ENCODE data around the gene CLCN7. TPM values are rescaled to one million over a fixed set of nuclear protein-coding genes. Genes with fewer than 3 reads are reported as not detected.

The CLCN7 gene
- total RNA-seq, 1 experiment from 2014 or later = 32.2 TPM

- peaks cover 40% of the 10 kb centered on the region for H3K36me3 ChIP-seq
- H3K4me1 ChIP-seq = no peaks in the 10 kb centered on the region
- H3K4me3 ChIP-seq = no peak overlapping the region
- H3K27ac ChIP-seq = no peak overlapping the region
- no peak for DNase-seq
- H3K9me3 ChIP-seq (replicated peaks) = no peaks in the 10 kb centered on the region
- H3K27me3 ChIP-seq = no peaks in the 10 kb centered on the region
These were observed 31.8 kb upstream of the CLCN7 start for GRCh38 chr16:1506494-1507213.

GRCh38 chr16:1505912-1506311, 31.1 kb upstream of the CLCN7 start:
- no peak overlapping the region for H3K4me3 ChIP-seq
- no peaks in the 10 kb centered on the region for H3K27me3 ChIP-seq
- H3K27ac ChIP-seq = no peak overlapping the region
- no peaks in the 10 kb centered on the region for H3K4me1 ChIP-seq
- H3K9me3 ChIP-seq (replicated peaks) = no peaks in the 10 kb centered on the region
- peaks cover 48% of the 10 kb centered on the region for H3K36me3 ChIP-seq
- no peak for DNase-seq

DNA sequence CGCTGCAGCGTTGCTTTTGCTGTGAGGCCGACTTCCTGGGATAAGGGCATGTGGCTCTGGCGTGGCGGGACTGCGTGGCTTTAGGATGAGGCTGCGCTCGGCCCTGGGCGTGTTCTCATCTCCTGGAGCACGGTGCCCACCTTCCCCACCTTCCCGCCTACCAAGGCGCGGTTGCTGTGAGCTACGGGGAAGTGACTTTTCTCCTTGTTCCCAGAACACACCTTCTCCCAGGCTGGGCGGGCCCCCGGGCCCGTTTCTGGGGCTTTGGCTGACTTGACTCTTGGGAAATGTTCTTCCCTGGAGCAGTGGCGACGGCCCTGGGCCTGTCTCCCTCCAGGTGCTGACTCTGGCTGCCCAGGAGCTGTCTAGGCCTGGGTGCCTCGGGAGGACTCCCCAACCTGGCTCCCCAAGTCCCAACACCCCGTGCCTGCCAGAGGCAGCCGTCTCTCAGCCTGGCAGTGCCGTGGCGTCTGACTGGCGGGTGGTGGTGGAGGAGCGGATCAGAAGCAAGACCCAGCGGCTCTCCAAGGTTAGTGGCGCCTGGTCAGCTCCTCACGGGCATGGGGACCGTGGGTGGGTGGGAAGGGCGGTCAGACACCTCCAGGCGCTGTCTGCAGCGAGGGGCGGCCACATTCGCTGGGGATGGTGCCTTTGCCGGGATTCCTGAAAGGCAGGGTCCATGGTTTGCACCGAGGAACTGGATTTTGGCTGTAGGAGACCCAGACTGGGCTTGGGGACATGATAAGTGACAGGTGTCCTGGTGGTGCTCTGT, 30.4 kb upstream of the CLCN7 start:
- Histone ChIP-seq H3K4me3 (no peak overlapping the region), H3K27me3 (no peaks in the 10 kb centered on the region), H3K36me3 (peaks cover 49% of the 10 kb centered on the region), H3K9me3 (replicated peaks) (no peaks in the 10 kb centered on the region), H3K27ac (no peak overlapping the region), H3K4me1 (no peaks in the 10 kb centered on the region)
- no peak for DNase-seq

GRCh38 chr16:1503110-1503955, 28.5 kb upstream of the CLCN7 start:
- H3K4me3 ChIP-seq = no peak overlapping the region
- no peak for DNase-seq
- peaks cover 49% of the 10 kb centered on the region for H3K36me3 ChIP-seq
- no peaks in the 10 kb centered on the region for H3K27me3 ChIP-seq
- no peaks in the 10 kb centered on the region for H3K9me3 ChIP-seq (replicated peaks)
- H3K27ac ChIP-seq = no peak overlapping the region
- H3K4me1 ChIP-seq = no peaks in the 10 kb centered on the region

GRCh38 chr16:1502092-1503004, 27.5 kb upstream of the CLCN7 start:
- H3K4me1 ChIP-seq = no peaks in the 10 kb centered on the region
- H3K36me3 ChIP-seq = peaks cover 50% of the 10 kb centered on the region
- no peak for DNase-seq
- H3K27ac ChIP-seq = no peak overlapping the region
- no peaks in the 10 kb centered on the region for H3K9me3 ChIP-seq (replicated peaks)
- H3K27me3 ChIP-seq = no peaks in the 10 kb centered on the region
- no peak overlapping the region for H3K4me3 ChIP-seq

DNA sequence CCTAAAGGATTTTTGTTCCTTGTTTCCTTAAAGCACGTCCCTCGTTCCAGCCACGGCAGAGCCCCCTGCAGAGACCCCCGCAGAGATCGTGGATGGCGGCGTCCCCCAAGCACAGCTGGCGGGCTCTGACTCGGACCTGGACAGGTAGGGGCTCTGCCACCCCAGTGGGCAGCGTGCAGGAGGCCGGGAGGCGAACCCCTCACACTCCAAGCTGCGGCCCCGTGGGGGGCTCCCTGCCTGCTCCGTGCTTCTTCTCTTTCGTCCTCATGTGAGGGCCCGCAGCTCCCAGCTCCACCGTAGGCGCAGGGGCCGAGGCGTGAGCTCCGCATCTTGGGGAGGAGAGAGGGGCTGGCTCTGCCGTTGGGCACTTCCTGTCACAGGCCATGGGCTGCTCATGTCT, 26.8 kb upstream of the CLCN7 start:
- no peak overlapping the region for H3K4me3 ChIP-seq
- peaks cover 52% of the 10 kb centered on the region for H3K36me3 ChIP-seq
- no peaks in the 10 kb centered on the region for H3K27me3 ChIP-seq
- H3K9me3 ChIP-seq (replicated peaks) = no peaks in the 10 kb centered on the region
- no peak for DNase-seq
- no peak overlapping the region for H3K27ac ChIP-seq
- H3K4me1 ChIP-seq = no peaks in the 10 kb centered on the region

- no peak overlapping the region for H3K27ac ChIP-seq
- no peak for DNase-seq
- H3K36me3 ChIP-seq = peaks cover 57% of the 10 kb centered on the region
- no peaks in the 10 kb centered on the region for H3K27me3 ChIP-seq
- no peak overlapping the region for H3K4me3 ChIP-seq
- no peaks in the 10 kb centered on the region for H3K9me3 ChIP-seq (replicated peaks)
- H3K4me1 ChIP-seq = peaks cover 4% of the 10 kb centered on the region; the same call in 1 of the 2 replicates
These were observed 25.8 kb upstream of the CLCN7 start for GRCh38 chr16:1500465-1501150.

DNA sequence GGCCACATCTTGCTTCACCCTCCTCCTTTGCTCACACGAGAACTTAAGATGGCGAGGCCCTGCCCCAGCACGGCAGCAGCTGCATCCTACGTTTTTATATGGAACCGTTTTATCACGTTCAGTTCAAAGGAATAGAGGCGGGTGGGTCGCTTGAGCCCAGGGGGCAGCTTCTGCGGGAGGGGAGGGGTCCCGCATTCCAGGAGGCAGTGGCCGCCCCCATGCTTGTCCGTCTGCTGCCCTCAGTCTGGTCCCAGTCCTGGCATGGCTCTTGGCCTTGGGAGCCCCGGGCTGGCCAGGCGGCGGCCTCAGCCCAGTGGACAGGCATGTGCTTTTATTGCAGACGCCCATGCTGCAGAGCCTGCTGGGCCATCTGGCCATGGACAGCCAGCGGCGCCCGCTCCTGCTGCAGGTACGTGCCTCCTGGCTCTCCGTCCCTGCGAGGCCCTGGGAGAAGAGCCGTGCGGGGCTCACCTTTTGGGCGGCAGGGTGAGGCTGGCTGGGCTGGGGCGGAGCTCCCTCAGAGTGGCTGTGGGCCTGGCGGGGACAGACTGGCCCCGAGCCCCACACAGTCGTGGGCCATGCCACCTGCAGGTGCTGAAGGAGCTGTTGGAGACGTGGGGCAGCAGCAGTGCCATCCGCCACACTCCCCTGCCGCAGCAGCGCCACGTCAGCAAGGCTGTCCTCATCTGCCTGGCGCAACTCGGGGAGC, 25.1 kb upstream of the CLCN7 start:
- H3K27me3 ChIP-seq = no peaks in the 10 kb centered on the region
- peaks cover 8% of the 10 kb centered on the region; the same call in 1 of the 2 replicates for H3K4me1 ChIP-seq
- no peaks in the 10 kb centered on the region for H3K9me3 ChIP-seq (replicated peaks)
- H3K27ac ChIP-seq = no peak overlapping the region
- H3K36me3 ChIP-seq = peaks cover 56% of the 10 kb centered on the region
- no peak overlapping the region for H3K4me3 ChIP-seq
- DNase-seq = no peak

- peaks cover 53% of the 10 kb centered on the region for H3K36me3 ChIP-seq
- H3K4me3 ChIP-seq = no peak overlapping the region
- no peak overlapping the region for H3K27ac ChIP-seq
- H3K27me3 ChIP-seq = no peaks in the 10 kb centered on the region
- DNase-seq = no peak
- H3K9me3 ChIP-seq (replicated peaks) = no peaks in the 10 kb centered on the region
- peaks cover 13% of the 10 kb centered on the region; the same call in 1 of the 2 replicates for H3K4me1 ChIP-seq
These were observed 24.3 kb upstream of the CLCN7 start for GRCh38 chr16:1498899-1499676.

- H3K4me3 ChIP-seq = no peak overlapping the region
- peaks cover 13% of the 10 kb centered on the region; the same call in 1 of the 2 replicates for H3K4me1 ChIP-seq
- no peaks in the 10 kb centered on the region for H3K27me3 ChIP-seq
- no peak overlapping the region for H3K27ac ChIP-seq
- H3K36me3 ChIP-seq = peaks cover 38% of the 10 kb centered on the region
- no peak for DNase-seq
- H3K9me3 ChIP-seq (replicated peaks) = no peaks in the 10 kb centered on the region
These were observed 22.3 kb upstream of the CLCN7 start for GRCh38 chr16:1497014-1497598.

DNA sequence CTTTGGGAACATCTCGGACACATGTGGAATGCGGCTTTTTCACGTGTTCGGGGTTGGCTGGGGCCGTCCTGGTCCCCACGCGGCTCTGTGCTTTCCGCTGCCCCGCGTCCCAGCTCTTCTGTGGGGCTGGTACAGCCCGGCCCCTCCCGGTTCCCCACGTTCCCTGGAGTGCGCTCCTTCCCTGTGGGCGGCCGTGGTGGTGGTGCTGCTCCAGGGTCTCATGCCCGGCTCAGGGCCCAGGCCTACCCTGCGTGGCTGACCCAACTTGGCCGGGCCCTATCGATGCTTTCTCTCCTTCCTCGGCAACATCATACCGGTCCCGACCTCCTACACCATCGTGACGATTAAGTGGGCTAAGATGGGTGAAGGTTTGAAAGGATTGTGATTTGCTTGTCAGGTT, 21.6 kb upstream of the CLCN7 start:
- no peak for DNase-seq
- peaks cover 13% of the 10 kb centered on the region; the same call in 1 of the 2 replicates for H3K4me1 ChIP-seq
- no peak overlapping the region for H3K27ac ChIP-seq
- H3K27me3 ChIP-seq = no peaks in the 10 kb centered on the region
- peaks cover 31% of the 10 kb centered on the region for H3K36me3 ChIP-seq
- H3K4me3 ChIP-seq = no peak overlapping the region
- no peaks in the 10 kb centered on the region for H3K9me3 ChIP-seq (replicated peaks)

DNA sequence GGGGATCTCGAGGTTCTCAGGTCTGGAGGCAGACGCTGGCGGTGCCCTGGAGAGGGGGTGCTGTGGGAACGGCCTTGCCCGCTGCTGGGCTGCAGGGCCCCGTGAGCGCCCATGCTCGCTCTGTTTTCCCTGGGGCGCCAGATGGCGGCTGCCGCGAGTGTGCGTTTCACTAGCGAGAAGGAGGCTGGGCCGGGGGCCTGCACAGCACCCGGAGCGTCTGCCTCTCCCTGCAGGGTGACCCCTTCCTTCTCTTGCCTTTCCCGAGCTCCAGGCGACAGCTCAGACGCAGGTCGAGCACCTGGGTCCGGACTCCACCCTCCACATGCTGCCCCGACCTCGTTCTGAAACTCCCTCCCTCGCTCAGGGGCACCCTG, 21.0 kb upstream of the CLCN7 start:
- H3K4me3 ChIP-seq = no peak overlapping the region
- H3K36me3 ChIP-seq = peaks cover 25% of the 10 kb centered on the region
- H3K27me3 ChIP-seq = no peaks in the 10 kb centered on the region
- H3K4me1 ChIP-seq = peaks cover 13% of the 10 kb centered on the region; the same call in 1 of the 2 replicates
- no peak overlapping the region; the same call in 1 of the 2 replicates for H3K27ac ChIP-seq
- no peak for DNase-seq
- H3K9me3 ChIP-seq (replicated peaks) = no peaks in the 10 kb centered on the region
